Endothelial cell of hepatic sinusoid (primary cell): ENCODE measurements around the gene ZC3H12C.
"Not testable (repeated sequence)": the region's sequence is repeated elsewhere in the genome, so short reads cannot be mapped to it uniquely, and the experiment has no call there.

Source experiments
- in situ Hi-C: cut with HindIII; loops from 2 replicates; pipeline ENCODE4 v1.10.0; 2017; ENCODE audit warnings: low sequenced_read_pairs

Gene ZC3H12C

DNA sequence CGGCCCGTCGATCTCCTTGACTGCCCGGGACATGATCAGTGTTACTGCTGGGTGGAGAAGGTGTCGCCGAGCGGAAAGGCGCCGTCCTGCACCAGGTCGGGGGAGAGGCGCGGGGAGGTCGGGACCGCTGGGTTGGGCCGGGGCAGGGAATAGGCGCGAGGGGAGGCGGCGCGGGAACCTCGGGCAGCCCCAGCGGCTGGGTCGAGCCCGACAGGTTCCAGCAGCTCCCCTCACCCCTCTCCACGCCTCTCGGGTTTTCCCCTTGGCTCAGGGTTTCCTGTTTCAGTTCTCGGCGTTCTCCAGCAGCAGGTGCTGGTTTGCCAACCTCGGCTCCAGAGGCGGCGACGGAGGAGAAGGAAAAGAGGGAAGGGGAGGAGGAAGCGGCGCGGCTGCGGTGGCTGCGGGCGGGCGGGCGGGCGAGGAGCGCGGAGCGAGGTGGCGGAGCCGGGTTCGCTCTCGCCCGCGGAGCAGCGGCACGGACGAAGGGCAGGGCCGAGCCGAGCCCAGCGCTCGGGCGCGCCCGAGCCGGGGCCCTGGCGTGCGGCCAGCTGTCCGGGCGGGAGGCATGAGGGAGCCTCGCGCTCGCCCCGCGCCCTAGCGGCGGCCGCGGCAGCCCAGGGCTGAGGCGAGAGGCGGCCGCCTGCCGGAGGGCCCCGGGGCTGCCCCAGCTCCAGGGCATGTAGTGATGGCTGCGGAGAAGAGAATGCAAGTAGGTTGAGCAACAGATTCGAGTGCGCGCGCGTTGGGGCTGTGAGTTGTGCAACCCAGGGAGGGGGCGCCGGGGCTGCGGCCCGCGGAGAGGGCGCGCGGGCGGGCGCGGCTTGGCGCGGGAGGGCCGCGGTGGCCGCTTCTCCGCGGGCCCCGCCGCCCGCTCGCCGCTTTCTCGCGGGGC is at the start of gene ZC3H12C:
TSS of gene ZC3H12C (plus strand) at position 878 of the 892 bp plus-strand sequence. CDS start 20 bp downstream, outside the sequence.
- in situ Hi-C loops, result no loop called here

DNA sequence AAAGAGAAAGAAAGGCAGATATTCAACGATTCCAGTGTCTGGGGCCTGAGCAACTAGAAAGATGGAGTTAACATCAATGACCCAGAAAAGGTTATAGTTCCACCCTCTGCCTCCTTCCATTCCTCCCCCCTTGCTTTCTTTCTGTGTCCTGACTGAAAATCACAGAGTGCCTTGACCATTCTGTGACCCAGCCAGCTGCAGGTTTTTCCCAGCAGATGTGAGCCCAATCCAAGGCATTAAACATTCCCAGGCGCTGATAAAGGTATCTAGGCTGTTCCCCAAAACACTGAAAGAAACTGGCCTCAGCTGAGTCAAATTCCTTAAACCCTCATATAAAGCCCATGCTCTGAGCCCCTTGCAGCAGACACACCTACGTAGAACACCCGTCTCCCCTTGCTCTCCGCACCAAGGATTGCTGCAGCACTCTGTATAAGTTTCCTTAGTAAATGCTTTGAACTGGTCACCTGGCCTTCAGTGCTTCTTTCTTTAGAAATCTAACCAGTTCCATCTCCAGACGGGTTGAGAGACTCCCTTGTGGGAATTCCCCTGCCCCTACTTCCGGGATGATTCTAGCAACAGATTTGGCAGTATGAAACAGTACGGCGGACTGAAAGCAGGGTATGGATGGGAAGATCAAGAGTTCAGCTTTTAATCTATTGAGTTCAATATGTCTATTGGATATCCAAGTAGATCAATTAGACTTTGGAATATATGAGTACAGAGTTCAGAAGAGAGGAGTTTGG is 48.8 kb upstream of the ZC3H12C start:
- in situ Hi-C loops, result no loop called here

DNA sequence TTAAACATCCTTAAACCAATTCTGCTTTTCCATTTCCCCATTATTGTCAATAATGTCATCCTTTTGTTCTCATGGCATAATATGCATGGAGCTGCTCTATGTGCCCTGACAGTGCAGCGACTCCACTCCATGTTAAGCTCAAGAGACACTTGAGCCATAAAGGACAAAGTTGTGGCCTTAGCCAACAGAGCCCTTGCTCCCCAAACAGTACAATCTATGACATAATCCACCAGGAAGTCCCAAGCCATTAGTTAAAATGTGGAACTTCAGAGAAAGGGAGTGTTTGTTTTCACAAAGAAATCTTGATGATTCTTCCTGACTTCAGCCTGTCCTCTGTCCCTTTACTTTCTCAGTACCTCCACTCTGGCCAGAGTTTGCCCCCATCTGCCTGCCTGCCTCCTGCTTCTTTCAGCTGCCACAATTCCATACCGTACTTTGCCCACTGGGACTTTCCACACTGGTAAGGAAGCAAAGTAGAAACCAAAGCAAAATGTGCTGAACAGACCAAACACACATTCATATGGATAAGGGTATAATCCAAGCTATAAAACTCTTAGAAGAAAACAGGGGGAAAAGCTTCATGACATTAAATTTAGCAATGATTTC is 46.3 kb upstream of the ZC3H12C start:
- in situ Hi-C loops, result no loop called here

DNA sequence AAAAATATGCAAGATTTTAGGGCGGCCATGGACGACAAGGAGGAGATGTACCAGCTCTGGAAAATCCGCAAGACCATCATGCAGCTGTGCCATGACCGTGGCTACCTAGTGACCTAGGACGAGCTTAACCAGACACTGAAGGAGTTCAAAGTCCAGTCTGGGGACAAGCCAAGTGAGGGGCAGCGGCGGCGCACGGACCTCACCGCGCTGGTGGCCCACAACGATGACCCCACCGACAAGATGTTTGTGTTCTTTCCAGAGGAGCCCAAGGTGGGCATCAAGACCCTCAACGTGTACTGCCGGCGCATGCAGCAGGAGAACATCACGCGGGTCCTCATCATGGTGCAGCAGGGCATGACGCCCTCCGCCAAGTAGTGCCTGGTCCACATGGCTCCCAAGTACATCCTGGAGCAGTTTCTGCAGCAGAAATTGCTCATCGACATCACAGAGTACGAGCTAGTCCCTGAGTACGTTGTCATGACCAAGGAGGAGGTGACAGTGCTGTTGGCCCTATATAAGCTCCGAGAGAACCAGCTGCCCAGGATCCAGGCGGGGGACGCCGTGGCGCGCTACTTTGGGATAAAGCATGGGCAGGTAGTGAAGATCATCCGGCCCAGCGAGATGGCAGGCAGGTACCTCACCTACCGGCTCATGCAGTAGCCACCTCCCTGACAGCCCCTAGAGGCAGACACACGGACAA is 43.5 kb upstream of the ZC3H12C start:
- in situ Hi-C loops, result no loop called here

DNA sequence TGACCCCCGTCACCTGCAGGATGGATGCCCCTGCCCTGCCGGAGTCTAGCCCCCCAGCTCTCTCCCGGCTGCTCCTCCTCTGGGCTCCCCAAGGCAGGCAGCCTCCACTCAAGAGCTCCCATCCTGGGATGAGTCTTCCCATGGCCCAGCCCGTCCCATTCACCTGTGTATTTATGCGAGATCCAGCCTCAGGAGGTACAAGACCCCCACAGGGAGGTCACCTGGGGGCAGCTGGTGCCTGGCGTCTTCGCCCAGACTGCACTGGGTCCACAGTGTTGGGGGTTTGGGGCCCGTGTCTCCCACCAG is 43.0 kb upstream of the ZC3H12C start:
- in situ Hi-C loops, result no loop called here

DNA sequence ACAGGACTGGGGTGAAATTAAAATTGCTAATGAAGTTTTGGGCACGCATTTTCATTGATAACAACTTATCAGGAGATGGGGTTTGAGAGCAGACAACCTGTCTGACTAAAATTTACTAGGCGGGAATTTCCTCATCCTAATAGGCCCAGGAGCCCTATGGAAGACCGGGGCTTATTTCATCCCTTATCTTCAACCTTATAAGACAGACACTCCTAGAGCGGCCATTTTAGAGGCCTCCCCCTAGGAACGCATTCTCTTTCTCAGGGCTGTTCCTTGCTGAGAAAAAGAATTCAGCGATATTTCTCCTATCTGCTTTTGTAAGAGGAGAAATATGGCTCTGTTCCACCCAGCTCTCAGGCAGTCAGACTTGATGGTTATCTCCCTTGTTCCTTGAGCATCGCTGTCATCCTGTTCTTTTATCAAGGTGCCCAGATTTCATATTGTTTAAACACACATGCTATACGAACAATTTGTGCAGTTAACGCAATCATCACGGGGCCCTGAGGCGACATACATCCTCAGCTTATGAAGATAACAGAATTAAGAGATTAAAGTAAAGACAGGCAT is 39.3 kb upstream of the ZC3H12C start:
- in situ Hi-C loops, result no loop called here

DNA sequence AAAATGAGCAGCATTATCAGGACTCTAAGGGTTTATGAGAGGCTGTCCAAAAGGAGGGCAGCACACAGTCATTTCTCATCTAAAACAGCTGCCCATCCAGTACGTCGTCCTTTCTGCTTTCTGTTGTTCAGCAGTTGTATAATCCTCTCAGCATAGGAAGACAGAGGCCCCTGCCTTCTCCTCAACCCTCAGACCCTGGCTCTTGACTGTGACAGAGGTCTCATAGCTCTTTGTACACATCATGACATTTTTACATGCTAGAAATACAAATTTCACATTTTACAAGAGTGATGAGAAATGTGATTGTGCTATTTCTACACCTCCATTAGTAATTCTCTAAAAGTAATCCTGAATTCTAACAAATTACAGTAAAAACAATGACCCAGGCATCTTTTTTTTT is 36.2 kb upstream of the ZC3H12C start:
- in situ Hi-C loops, result no loop called here

DNA sequence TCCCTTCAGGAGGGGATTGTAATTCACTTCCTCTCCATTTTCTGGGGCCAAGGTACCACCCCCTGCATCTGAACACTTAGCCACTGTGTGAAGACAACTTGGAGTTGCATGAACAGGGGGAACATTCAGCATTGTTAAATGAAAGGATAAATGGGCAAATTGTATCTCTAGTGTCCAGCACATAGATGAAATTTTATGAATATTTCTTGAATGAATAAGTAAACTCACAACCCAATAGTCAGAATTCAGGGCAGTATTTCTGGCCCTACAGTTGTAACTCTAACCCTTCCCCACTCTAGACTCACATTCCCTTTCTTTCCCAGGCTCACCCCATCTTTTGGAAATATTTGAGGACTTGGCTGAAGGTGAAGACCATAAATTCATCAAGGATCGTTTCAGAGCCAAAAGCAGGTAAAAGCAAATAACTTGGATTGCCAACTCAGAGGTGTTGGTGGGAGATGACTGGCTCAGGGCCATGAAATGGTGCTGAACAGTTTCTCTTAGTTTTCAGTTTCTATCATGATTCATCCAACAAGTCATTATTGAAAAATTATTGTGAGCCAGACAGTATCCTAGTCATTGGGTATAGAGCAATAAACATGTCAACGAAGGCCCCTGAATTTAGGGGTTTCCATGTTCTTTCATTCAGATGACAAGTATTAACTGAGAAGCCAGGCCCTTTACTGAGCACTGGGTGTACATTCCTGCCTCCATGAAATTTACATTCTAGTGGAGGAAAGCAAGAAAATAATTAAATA is 33.3 kb upstream of the ZC3H12C start:
- in situ Hi-C loops, result loop anchor here (5.0 kb wide), 1 partner anchor 33 kb away; no protein-coding TSS in a partner anchor

DNA sequence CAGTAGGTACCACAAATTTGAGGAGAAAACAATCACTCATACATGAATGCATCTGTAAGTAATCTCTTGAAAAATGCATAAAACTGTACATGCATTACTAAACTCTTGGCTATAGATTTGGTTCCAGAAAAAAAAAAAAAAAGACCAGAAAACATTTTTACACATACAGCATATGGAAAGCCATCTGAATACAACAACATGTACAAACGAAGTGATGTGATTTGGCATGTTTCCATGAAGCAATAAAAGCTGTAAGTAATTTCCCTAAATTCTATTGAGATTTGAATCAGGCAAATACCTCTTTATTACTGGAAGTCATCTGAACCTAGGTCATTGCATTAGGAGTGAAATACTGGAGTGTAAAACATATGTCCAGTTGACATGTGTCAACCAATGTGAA is 31.9 kb upstream of the ZC3H12C start:
- in situ Hi-C loops, result loop anchor here (5.0 kb wide), 1 partner anchor 34 kb away; no protein-coding TSS in a partner anchor

DNA sequence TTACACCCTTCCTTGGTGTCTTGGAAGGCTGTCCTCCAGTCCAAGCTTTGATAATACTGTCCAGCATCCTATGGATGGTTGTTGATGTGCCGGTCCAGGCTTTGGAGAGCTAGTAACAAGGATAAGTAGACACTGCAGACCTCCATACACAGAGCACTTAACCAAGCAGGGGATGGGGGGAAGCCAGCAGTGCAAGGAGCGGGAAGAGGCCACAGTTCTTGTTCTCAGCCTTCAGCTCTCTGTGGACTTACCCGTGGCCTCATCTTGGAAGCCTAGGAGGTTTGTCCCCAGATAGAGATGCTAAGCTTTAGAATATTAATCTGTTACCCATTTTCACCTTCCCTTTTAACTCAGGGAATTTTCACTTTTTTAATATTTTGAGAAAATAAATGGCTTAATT is 30.9 kb upstream of the ZC3H12C start:
- in situ Hi-C loops, result loop anchor here (5.0 kb wide), 1 partner anchor 35 kb away; no protein-coding TSS in a partner anchor

DNA sequence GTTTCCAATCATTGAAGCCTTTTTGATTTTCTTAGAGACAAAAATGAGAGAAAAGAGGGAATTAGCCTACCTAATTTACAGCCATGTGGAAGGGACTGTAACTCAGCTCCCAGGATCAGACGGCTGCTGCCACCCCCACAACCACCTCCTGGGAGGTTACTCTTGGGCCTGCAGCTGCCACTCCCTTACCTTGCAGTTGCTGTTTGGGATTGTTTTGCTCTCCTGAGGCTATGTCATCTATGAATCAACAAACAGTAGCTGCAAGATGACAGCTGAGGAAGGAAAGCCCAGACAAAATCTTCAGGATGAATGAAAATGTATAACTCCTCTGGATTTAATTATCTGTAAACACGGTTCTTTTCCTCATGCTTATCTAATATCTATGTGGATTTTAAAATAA is 28.0 kb upstream of the ZC3H12C start:
- in situ Hi-C loops, result no loop called here

DNA sequence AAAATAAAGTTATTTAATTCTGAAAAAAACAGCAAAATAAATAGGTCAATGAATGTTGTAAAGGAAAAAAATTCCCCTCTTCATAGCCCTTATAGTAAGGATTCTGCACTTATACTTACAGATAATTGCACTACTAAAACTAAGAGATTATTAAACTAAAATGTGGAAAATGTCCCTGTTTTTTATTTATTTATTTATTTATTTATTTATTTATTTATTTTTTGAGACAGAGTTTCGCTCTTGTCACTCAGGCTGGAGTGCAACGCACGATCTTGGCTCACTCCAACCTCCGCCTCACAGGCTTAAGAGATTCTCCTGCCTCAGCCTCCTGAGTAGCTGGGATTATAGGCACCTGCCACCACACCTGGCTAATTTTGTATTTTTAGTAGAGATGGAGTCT is 25.2 kb upstream of the ZC3H12C start:
- in situ Hi-C loops, result not testable (repeated sequence)

DNA sequence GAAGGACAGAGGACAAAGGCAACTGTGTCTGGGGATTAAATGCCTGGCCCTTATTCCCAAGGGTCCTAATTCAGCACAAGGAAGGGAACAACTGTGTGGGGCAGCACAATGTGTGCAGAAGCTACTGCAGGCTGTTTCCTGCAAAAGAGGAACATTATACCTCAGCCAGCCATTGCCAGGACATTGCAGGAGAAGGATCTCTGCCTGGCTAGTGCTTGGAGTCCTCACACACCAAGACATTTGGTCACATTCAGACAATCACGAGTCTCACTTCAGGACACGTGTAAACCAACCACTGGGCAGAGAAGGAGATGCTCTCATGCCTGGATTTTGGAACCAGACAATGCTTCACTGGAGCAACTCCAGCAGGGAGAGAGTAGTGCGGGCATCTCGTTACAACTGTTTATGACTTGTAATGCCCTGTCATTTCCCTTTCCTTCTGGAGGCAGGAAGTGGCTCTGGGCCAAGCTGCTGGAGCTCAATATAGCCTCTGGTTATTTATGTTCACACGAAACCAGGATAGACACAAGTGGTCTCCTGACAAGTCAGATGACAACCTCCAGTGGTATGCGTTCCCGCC is 23.9 kb upstream of the ZC3H12C start:
- in situ Hi-C loops, result no loop called here

DNA sequence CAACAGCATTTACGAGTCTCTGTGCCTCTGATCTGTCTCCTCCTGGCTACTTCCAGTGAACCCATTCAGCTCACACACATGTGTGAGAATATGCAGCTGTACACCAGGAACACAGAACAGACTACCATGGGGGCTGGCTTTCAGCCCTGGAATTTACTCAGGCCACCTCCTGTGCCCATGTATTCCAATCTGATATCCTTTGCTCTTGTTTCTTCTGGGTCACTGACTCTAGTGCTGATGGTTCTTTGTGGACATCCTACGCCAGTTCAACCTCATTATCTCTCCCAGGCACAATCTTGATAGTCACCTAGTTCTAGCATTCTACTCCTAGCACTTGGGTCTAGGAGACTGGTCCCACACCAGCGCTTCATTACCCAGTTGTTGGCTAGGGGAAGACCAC is 23.0 kb upstream of the ZC3H12C start:
- in situ Hi-C loops, result no loop called here

DNA sequence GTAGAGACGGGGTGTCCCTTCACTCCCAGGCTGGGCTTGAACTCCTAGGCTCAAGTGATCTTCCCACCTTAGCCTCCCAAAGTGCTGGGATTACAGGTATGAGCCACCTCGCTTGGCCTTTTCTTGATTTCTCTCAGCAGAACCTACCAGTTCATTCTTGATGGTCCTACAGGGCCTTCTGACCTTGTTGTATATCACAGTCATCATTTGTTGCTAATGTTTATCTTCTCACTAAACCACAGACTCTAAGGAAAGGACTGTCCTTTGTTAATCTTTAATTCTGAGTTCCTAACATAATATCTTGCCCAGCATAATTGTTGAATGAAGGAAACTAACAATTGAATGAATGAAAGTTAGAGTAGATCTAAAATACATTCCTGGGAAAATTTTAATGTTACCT is 22.0 kb upstream of the ZC3H12C start:
- in situ Hi-C loops, result no loop called here

DNA sequence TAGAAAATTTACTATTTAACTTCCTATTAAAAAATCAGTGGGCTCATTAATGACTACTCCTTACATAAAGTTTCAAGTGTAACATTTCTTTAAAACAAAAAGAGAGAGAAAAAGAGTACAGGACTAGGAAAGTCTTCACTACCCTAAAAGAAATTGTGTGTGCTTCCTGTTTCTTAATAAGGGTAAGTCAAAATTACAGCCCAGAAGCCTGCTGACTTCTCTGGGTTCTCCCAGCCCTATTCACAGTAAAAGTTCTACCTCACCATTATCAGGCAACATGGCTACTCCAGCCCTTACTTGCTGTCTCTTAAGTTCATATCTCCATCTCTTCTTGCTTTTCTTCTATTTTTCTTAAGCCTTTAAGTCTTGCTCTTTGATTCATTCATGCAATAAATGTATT is 20.3 kb upstream of the ZC3H12C start:
- in situ Hi-C loops, result no loop called here

DNA sequence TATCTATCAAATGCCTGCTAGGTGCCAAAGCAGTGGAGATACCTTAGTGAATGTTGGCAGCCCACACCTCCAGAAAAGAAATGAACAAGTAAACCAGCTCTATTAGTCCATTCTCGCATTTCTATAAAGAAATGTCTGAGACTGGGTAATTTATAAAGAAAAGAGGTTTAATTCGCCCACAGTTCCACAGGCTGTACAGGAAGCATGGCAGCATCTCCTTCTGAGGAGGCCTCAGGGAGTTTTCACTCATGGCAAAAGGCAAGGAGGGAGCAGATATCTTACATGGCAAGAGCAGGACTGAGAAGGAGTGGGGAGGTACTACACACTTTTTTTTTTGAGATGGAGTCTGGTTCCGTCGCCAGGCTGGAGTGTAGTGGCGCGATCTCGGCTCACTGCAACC is 18.7 kb upstream of the ZC3H12C start:
- in situ Hi-C loops, result no loop called here

DNA sequence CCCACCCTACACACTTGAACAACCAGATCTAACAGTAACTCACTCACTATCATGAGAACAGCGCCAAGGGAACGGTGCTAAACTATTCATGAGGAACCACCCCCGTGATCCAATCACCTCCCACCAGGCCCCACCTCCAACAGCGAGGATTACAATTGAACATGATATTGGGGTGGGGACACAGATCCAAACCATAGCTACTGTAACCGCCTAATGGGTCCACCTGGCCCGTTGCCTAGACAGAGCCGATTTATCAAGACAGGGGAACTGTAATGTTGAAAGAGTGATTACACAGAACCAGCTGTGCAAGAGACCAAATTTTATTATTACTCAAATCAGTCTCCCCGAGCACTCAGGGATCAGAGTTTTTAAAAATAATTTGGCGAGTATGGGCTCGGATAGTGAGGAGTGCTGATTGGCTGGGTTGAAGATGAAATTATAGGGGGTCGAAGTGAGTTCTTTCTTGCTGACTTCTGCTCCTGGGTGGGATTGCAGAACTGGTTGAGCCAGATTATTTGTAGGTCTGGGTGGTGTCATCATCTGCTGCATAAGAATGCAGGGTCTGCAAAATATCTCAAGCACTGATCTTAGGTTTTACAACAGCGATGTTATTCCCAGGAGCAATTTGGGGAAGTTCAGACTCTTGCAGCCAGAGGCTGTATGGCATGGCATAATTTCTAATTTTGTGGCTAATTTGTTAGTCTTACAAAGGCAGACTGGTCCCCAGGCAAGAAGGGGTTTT is 17.9 kb upstream of the ZC3H12C start:
- in situ Hi-C loops, result no loop called here

DNA sequence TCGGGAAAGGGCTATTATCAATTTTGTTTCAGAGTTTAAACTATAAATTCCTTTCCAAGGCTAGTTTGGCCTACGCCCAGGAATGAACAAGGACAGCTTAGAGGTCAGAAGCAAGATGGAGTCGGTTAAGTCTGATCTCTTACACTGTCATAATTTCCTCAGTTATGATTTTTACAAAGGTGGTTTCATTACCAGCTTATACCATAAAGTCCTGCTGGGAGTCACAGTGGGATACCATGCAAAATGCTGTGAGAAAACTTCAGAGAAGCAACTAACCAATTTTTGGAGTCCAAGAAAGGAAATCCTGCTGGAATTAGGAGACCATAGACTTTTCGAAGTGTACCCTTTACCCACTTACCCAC is 17.4 kb upstream of the ZC3H12C start:
- in situ Hi-C loops, result no loop called here
